ENCODE results near the gene ALPL. TPM values are rescaled to one million over a fixed set of nuclear protein-coding genes. Genes with fewer than 3 reads are reported as not detected.

The ALPL gene
- total RNA-seq, 1 donor from 2014 or later, result 6.6 TPM

DNA sequence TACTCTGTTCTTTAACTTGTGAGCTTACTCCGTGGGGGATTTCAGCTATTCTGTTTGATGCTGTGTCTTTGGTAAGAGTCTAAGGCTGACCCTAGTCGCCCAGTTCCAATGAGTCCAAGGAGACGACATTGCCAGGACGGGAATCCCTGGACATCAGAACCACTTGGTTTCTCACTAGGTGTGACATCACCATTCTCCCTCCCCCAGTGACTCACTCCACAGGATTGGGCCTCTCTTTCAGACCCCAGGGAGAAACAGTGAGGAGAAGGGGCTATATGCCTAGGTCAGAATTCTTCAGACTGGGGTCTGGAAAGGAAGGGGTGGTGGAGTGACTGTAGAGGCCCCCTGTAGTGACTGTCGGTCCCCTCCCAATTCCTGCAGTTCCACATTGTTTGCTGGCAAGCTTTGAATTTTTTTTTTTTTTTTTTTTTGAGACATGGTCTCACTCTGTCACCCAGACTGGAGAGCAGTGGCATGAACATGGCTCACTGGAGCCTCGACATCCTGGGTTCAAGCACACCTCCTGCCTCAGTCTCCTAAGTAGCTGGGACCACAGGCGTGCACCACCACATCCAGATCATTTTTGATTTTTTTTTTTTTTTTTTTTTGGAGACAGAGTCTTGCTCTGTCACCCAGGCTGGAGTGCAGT is 21.3 kb downstream of the ALPL start:
- no peak for TF ChIP-seq POLR2A (IDR thresholded peaks at IDR 0.05)
- no peak for TF ChIP-seq POLR2AphosphoS5 (IDR thresholded peaks at IDR 0.05; ENCODE audit: insufficient read depth in 1 of 2, low read depth in 1 of 2)
- TF ChIP-seq CTCF (IDR thresholded peaks at IDR 0.05), result no peak

GRCh38 chr1:21531241-21531640 is 22.0 kb downstream of the ALPL start:
- H3K27me3 ChIP-seq, result no peaks in the 10 kb centered on the region
- TF ChIP-seq POLR2A (IDR thresholded peaks at IDR 0.05), result no peak
- TF ChIP-seq POLR2AphosphoS5 (IDR thresholded peaks at IDR 0.05; ENCODE audit: insufficient read depth in 1 of 2, low read depth in 1 of 2), result no peak
- TF ChIP-seq CTCF (IDR thresholded peaks at IDR 0.05), result no peak

More for the DNA sequence above, 21.3 kb downstream of the ALPL start:
- Histone ChIP-seq H3K27me3 (no peaks in the 10 kb centered on the region), H3K27ac (no peak overlapping the region), H3K4me3 (no peak overlapping the region), H3K36me3 (no peaks in the 10 kb centered on the region), H3K9me3 (no peaks in the 10 kb centered on the region), H3K4me1 (no peaks in the 10 kb centered on the region)
- intact Hi-C loops (cut with DNase I), result no loop called here
- no peak for DNase-seq (ENCODE audit: extremely low spot score in 2 of 2)

GRCh38 chr1:21532496-21532895 is 23.3 kb downstream of the ALPL start:
- no peak for DNase-seq (ENCODE audit: extremely low spot score in 2 of 2)

More at GRCh38 chr1:21531241-21531640, 22.0 kb downstream of the ALPL start:
- Histone ChIP-seq H3K9me3 (no peaks in the 10 kb centered on the region), H3K4me3 (no peak overlapping the region), H3K4me1 (no peaks in the 10 kb centered on the region), H3K27ac (no peak overlapping the region), H3K36me3 (no peaks in the 10 kb centered on the region)
- DNase-seq (ENCODE audit: extremely low spot score in 2 of 2), result no peak
- intact Hi-C loops (cut with DNase I), result no loop called here

DNA sequence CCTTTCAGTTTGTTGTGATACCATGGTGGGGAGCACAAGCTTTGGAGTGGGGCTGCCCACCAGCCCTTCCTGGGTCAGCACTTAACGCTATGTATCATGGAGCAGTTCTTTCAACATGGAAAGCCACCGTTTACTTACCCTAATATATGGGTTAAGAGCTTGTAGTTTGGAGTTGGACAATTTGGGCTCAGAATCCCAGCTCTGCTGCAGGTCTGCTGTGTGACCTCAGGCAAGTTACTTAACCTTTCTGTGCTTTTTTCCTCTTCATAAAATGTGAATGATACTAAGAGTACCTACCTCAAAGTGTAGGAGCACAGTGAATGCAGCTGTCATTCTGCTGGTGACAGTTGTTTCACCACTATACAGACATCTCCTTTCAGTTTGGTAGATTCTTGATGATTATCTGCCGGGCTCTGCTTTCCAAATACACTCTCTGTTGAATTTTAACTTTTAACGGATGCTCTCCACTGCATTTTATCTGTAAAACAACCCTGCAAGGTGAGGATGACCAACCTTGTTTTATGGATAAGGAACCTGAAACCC is 23.8 kb downstream of the ALPL start:
- no peaks in the 10 kb centered on the region for H3K27me3 ChIP-seq
- H3K4me1 ChIP-seq, result peaks cover under 1% of the 10 kb centered on the region
- no peak overlapping the region for H3K27ac ChIP-seq
- H3K4me3 ChIP-seq, result no peak overlapping the region
- H3K9me3 ChIP-seq, result no peaks in the 10 kb centered on the region
- no peak for DNase-seq (ENCODE audit: extremely low spot score in 2 of 2)
- intact Hi-C loops (cut with DNase I), result no loop called here
- no peaks in the 10 kb centered on the region for H3K36me3 ChIP-seq
- TF ChIP-seq CTCF (IDR thresholded peaks at IDR 0.05), result no peak
- no peak for TF ChIP-seq POLR2A (IDR thresholded peaks at IDR 0.05)
- no peak for TF ChIP-seq POLR2AphosphoS5 (IDR thresholded peaks at IDR 0.05; ENCODE audit: insufficient read depth in 1 of 2, low read depth in 1 of 2)

More at GRCh38 chr1:21532496-21532895, 23.3 kb downstream of the ALPL start:
- no peaks in the 10 kb centered on the region for H3K9me3 ChIP-seq
- H3K27ac ChIP-seq, result no peak overlapping the region
- intact Hi-C loops (cut with DNase I), result no loop called here
- no peaks in the 10 kb centered on the region for H3K4me1 ChIP-seq
- TF ChIP-seq POLR2AphosphoS5 (IDR thresholded peaks at IDR 0.05; ENCODE audit: insufficient read depth in 1 of 2, low read depth in 1 of 2), result no peak
- no peak for TF ChIP-seq POLR2A (IDR thresholded peaks at IDR 0.05)
- TF ChIP-seq CTCF (IDR thresholded peaks at IDR 0.05), result no peak
- no peaks in the 10 kb centered on the region for H3K36me3 ChIP-seq
- H3K27me3 ChIP-seq, result no peaks in the 10 kb centered on the region
- H3K4me3 ChIP-seq, result no peak overlapping the region

- intact Hi-C loops (cut with DNase I), result no loop called here
- Histone ChIP-seq H3K9me3 (no peaks in the 10 kb centered on the region), H3K36me3 (no peaks in the 10 kb centered on the region), H3K27ac (no peak overlapping the region), H3K27me3 (no peaks in the 10 kb centered on the region), H3K4me3 (no peak overlapping the region), H3K4me1 (peaks cover 4% of the 10 kb centered on the region)
- no peak for DNase-seq (ENCODE audit: extremely low spot score in 2 of 2)
- TF ChIP-seq POLR2A (IDR thresholded peaks at IDR 0.05) (no peak), POLR2AphosphoS5 (IDR thresholded peaks at IDR 0.05; ENCODE audit: insufficient read depth in 1 of 2, low read depth in 1 of 2) (no peak), CTCF (IDR thresholded peaks at IDR 0.05) (no peak)
Measured at GRCh38 chr1:21534146-21534545, 24.9 kb downstream of the ALPL start.
